Sigmoid colon (tissue), 7 donors: ENCODE measurements around the gene EPB41L4B. TPM values are rescaled to one million over a fixed set of nuclear protein-coding genes. Genes with fewer than 3 reads are reported as not detected.
A peak's percentile ranks its signal among the peaks of the same experiment; 100 is the strongest.

Experiments used
- DNase-seq: peaks from one replicate; pipeline ENCODE4 v3.0.0-alpha.2; 2019
- H3K27ac ChIP-seq, 4 donors: fragments of 200-600 bp; sonication (generic); one replicate each; pipeline ENCODE4 v1.5.1; 2016 to 2019; ENCODE audit warnings: mild to moderate bottlenecking in 1 of 4
- H3K27me3 ChIP-seq, 3 donors: fragments of 200-600 bp; sonication (generic); one replicate each; pipeline ENCODE4 v1.5.1; 2019; ENCODE audit warnings: mild to moderate bottlenecking in 1 of 3
- H3K36me3 ChIP-seq, 4 donors: fragments of 200-600 bp; sonication (generic); one replicate each; pipeline ENCODE4 v1.5.1; 2016 to 2019
- H3K4me1 ChIP-seq, 4 donors: fragments of 200-600 bp; sonication (generic); one replicate each; pipeline ENCODE4 v1.5.1; 2017 to 2019
- H3K4me3 ChIP-seq, 4 donors: fragments of 200-600 bp; sonication (generic); one replicate each; pipeline ENCODE4 v1.5.1; 2017 to 2019; ENCODE audit warnings: mild to moderate bottlenecking in 2 of 4, moderate library complexity in 1 of 4
- H3K9me3 ChIP-seq, 4 donors: fragments of 200-600 bp in 3 of 4; sonication (generic) in 3 of 4; one replicate each; pipeline versions ENCODE4 v1.5.1 to v1.6.1; 2013 to 2019
- EP300 ChIP-seq, 4 donors: sonication (generic); formaldehyde crosslinking; IDR thresholded peaks; one replicate each; pipeline ENCODE4 v1.6.1; 2017; ENCODE audit warnings: antibody characterized with exemption in 4 of 4
- POLR2A ChIP-seq, 2 donors: fragments of 450-650 bp; IDR thresholded peaks; one replicate each; pipeline ENCODE4 v1.6.1; 2016; ENCODE audit warnings: antibody characterized with exemption in 2 of 2, mild to moderate bottlenecking in 2 of 2, moderate library complexity in 2 of 2
- POLR2AphosphoS5 ChIP-seq, 4 donors: sonication (generic); formaldehyde crosslinking; IDR thresholded peaks; one replicate each; pipeline ENCODE4 v1.6.1; 2017; ENCODE audit warnings: antibody characterized with exemption in 4 of 4
- WGBS, 2 donors: extraction: QIAGEN DNeasy Blood & Tissue Kit; methylation state at CpG; one replicate each; pipeline ENCODE4 v1.1.7; 2013; 5-methylcytosine and 5-hydroxymethylcytosine counted together
- intact Hi-C: fragments of 100-400 bp; cut with DNase I; formaldehyde crosslinking; loops from one replicate; pipeline ENCODE4 v1.15.1; 2023
- polyA plus RNA-seq, 3 donors: library from polyadenylated mRNA; stranded (reverse); fragments of 200-250 nt; gene quantifications; one replicate each; pipeline ENCODE4 v1.2.3, GENCODE V29; 2013
- total RNA-seq, 4 donors: library from RNA; depleted of rRNA; stranded (reverse); fragments of >200 nt; gene quantifications; one replicate each; pipeline ENCODE4 v1.1.0, GENCODE V29; 2016
- TF ChIP-seq, protein P1 (sequence below), 4 experiments: fragments of 450-650 bp in 3 of 4; fragments of 200-600 bp in 1 of 4; IDR thresholded peaks; one replicate each; pipeline ENCODE4 v1.5.1; 2016 to 2019; ENCODE audit warnings: antibody characterized with exemption in 4 of 4, mild to moderate bottlenecking in 3 of 4, moderate library complexity in 2 of 4
- donor health status: healthy with polysubstance abuse.
- donor health status: Bipolar disorder and iron deficiency.
- donor health status: healthy.

Gene EPB41L4B
- total and polyA plus RNA-seq, 7 donors, result 0.49 to 160 (median 2.5) TPM

DNA sequence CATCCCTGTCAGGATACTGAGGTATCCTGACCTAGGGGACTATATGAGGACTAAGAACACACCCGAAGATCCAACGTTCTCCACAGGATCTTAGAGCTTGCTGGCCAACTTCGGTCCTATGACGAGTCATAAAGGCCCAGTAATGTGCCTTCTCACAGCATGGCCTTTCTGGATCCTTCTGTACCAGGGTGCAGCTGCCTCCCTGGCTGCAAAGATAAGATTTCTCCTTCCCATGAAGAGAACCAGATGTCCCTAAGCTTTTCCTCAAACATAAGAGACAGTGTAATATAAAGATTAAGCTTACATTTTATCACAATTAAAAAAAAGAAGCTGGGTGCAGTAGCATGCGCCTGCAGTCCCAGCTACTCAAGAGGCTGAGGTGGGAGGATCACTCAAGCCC is 18.3 kb downstream of the EPB41L4B start:
- Histone ChIP-seq H3K27me3 (no peaks in the 10 kb centered on the region), H3K4me1 (no peaks in the 10 kb centered on the region), H3K27ac (no peak overlapping the region), H3K36me3 (no peaks in the 10 kb centered on the region), H3K9me3 (no peaks in the 10 kb centered on the region), H3K4me3 (no peak overlapping the region)
- DNase-seq, result no peak
- 74 to 87% methylated on average over 5 of the region's 5 CpGs for WGBS, 2 donors
- TF ChIP-seq POLR2A (IDR thresholded peaks at IDR 0.05), result no peak
- TF ChIP-seq EP300 (IDR thresholded peaks at IDR 0.05), result no peak
- TF ChIP-seq, protein P1, sequence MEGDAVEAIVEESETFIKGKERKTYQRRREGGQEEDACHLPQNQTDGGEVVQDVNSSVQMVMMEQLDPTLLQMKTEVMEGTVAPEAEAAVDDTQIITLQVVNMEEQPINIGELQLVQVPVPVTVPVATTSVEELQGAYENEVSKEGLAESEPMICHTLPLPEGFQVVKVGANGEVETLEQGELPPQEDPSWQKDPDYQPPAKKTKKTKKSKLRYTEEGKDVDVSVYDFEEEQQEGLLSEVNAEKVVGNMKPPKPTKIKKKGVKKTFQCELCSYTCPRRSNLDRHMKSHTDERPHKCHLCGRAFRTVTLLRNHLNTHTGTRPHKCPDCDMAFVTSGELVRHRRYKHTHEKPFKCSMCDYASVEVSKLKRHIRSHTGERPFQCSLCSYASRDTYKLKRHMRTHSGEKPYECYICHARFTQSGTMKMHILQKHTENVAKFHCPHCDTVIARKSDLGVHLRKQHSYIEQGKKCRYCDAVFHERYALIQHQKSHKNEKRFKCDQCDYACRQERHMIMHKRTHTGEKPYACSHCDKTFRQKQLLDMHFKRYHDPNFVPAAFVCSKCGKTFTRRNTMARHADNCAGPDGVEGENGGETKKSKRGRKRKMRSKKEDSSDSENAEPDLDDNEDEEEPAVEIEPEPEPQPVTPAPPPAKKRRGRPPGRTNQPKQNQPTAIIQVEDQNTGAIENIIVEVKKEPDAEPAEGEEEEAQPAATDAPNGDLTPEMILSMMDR (IDR thresholded peaks at IDR 0.05), result no peak
- TF ChIP-seq POLR2AphosphoS5 (IDR thresholded peaks at IDR 0.05), result no peak
- intact Hi-C loops, result no loop called here

DNA sequence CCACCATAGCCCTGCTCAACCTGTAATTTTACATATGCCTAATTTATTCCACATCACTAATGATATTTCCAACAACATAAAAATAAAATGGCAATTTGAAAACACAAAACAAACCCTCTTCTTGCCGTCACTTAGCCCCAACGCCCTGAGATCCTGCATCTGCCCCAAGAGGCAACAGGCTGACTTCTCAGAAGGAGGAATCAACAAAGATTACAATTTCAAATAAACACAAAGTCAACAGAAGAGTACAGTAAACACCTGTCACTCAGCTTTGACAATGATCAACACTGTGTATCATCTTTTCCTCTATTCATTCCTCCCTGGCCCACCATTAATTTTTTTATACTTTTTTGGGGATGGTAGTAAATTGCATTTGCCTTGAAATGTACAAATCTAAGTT is 19.8 kb downstream of the EPB41L4B start:
- Histone ChIP-seq H3K27me3 (no peaks in the 10 kb centered on the region), H3K36me3 (no peaks in the 10 kb centered on the region), H3K27ac (no peak overlapping the region), H3K4me3 (no peak overlapping the region), H3K4me1 (peaks cover 0 to 4% (median 2%) of the 10 kb centered on the region in 4 donors), H3K9me3 (peaks cover 0 to 2% (median 0%) of the 10 kb centered on the region in 4 donors)
- intact Hi-C loops, result no loop called here
- TF ChIP-seq, protein P1 (IDR thresholded peaks at IDR 0.05), result no peak
- TF ChIP-seq POLR2A (IDR thresholded peaks at IDR 0.05) (no peak), POLR2AphosphoS5 (IDR thresholded peaks at IDR 0.05) (no peak), EP300 (IDR thresholded peaks at IDR 0.05) (no peak)
- WGBS, 2 donors, result 47 to 77% methylated on average over 2 of the region's 2 CpGs
- no peak for DNase-seq

DNA sequence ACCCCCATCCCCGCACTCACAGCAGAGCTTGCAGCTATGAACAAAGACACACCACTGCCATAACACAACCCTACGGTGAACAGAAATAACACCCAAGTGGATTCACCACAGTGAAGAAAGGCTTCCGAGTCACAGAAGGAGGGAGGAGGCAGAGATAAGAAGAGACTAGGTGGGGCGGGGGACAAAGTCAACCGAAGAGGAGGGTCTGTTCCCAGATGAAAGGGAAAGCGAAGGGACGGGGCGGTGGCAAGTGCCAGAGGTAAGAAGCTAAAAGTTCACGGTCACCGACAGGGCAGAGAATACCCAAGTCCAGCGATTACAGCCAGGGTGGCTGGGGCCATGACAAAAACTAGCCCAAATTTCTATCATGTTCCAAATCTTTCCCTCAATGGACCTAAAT is 21.0 kb downstream of the EPB41L4B start:
- H3K36me3 ChIP-seq, result no peaks in the 10 kb centered on the region
- no peak overlapping the region for H3K4me3 ChIP-seq
- peaks cover 0 to 2% (median 0%) of the 10 kb centered on the region in 4 donors for H3K9me3 ChIP-seq
- H3K27ac ChIP-seq, result no peak overlapping the region
- intact Hi-C loops, result no loop called here
- 85 to 88% methylated on average over 11 of the region's 11 CpGs for WGBS, 2 donors
- no peaks in the 10 kb centered on the region for H3K27me3 ChIP-seq
- peaks cover 0 to 14% (median 11%) of the 10 kb centered on the region in 4 donors for H3K4me1 ChIP-seq
- no peak for DNase-seq
- no peak for TF ChIP-seq POLR2A (IDR thresholded peaks at IDR 0.05)

DNA sequence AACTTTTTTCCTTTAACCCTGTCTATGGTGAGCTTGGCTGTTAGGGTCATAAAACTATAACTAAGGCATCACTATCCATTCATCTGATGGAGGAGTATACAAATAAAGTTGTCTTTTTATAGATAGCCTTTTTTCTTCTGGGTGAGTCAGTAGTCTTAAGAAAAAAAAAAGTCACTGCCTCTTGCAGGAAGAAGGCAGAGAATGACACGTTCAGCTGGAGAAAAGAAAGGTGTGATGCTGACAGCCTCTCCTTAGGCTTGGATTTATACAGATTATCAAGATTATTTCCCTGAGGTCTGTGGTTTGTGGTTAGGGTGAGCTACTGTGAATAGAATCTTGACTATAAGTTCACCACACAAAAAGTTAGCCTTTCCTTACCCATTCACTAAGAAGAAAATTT is 23.0 kb downstream of the EPB41L4B start:
- DNase-seq, result no peak
- intact Hi-C loops, result no loop called here

DNA sequence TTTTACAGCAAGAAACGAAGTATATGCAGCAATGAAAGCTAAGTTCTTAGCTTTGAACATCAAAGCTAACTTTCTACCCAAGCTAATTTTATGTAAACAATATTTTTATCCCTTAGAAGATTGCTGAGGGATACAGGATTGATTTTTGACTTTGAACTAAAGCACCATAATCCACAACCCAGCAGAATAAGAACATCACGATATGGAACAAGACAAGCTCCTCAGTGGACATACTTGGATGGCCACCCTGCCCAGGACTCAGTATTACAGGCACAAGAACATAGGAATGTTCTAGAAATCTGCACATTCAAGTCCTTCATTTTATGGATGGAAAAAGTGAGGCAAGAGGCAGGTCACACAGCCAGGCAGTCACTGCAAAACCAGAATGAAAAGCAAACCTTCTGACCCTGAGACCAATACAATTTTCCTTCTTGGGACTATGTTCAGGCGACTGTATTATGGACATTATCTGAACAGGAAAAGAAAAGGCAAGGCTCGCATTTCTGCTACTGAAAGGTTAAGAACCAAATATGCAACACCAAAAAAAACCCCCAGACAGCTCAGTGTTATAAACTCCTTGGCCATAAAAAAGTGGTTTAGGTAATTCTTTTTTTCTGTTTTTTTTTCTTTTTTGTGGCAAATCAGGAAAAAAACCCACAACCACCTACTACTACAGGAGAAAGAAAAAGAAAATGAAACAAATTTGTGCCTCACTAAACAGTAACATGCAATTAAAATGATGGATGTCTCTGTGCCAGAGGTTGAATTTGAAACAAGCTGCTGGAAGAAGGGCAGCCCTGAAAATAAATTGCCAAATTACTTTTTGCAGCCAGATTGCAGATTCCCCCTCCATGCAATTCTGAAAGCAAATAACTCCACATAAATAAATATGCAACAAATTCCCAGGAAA is 25.4 kb downstream of the EPB41L4B start:
- Histone ChIP-seq H3K9me3 (peaks cover 0 to 2% (median 0%) of the 10 kb centered on the region in 4 donors), H3K36me3 (no peaks in the 10 kb centered on the region), H3K27ac (peak overlapping the region in 1 of 4 donors; percentile 20), H3K4me3 (peak overlapping the region in 1 of 4 donors; percentile 17), H3K4me1 (peaks cover 0 to 15% (median 11%) of the 10 kb centered on the region in 4 donors), H3K27me3 (no peaks in the 10 kb centered on the region)
- no peak for DNase-seq
- intact Hi-C loops, result no loop called here
- TF ChIP-seq POLR2AphosphoS5 (IDR thresholded peaks at IDR 0.05), result no peak
- TF ChIP-seq, protein P1 (IDR thresholded peaks at IDR 0.05), result no peak
- no peak for TF ChIP-seq EP300 (IDR thresholded peaks at IDR 0.05)
- TF ChIP-seq POLR2A (IDR thresholded peaks at IDR 0.05), result no peak
- WGBS, 2 donors, result 19 to 44% methylated on average over 4 of the region's 4 CpGs

More for the DNA sequence above, 23.0 kb downstream of the EPB41L4B start:
- Histone ChIP-seq H3K4me1 (peaks cover 0 to 15% (median 11%) of the 10 kb centered on the region in 4 donors), H3K36me3 (no peaks in the 10 kb centered on the region), H3K27ac (no peak overlapping the region), H3K9me3 (peaks cover 0 to 2% (median 0%) of the 10 kb centered on the region in 4 donors), H3K4me3 (no peak overlapping the region), H3K27me3 (no peaks in the 10 kb centered on the region)
- no peak for TF ChIP-seq EP300 (IDR thresholded peaks at IDR 0.05)
- TF ChIP-seq, protein P1 (IDR thresholded peaks at IDR 0.05), result no peak
- no peak for TF ChIP-seq POLR2AphosphoS5 (IDR thresholded peaks at IDR 0.05)
- TF ChIP-seq POLR2A (IDR thresholded peaks at IDR 0.05), result no peak
- WGBS, 2 donors, result 3 to 13% methylated on average over 1 of the region's 1 CpG
